Erythroblast (primary cell): ENCODE data around the gene GNPTG.

ENCODE experiments used
- GATA1 ChIP-seq: IDR thresholded peaks from 2 replicates; pipeline ENCODE4 v1.6.1; 2011; ENCODE audit warnings: low read depth, mild to moderate bottlenecking, control low read depth, low read length, moderate library complexity
- POLR2A ChIP-seq: IDR thresholded peaks from 2 replicates; pipeline ENCODE4 v1.6.1; 2011; ENCODE audit warnings: mild to moderate bottlenecking, low read length

DNA sequence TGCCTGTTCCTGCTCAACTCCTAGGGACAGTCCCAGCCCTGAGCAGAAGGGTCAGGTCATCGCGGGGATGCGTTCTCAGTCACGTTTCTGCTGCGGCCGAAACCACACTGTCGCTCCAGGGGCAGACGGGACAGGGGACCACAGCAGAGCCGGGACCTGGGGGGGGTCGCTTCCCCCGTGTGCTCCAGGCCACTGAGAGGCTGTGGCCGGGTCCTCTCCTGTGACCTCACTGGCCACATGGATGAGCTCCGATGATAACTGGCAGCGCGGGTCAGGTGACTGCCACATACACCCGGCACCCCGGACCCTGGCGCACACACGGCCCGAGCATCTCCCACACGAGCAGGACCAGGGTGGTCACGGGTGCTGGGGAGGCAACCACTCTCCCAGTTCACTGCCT lies 12.8 kb downstream of the GNPTG start:
- TF ChIP-seq POLR2A (no peak), GATA1 (no peak)
